ENCODE results near the gene BEX2.
"Not testable (repeated sequence)": the region's sequence is repeated elsewhere in the genome, so short reads cannot be mapped to it uniquely, and the experiment has no call there.

Gene BEX2

DNA sequence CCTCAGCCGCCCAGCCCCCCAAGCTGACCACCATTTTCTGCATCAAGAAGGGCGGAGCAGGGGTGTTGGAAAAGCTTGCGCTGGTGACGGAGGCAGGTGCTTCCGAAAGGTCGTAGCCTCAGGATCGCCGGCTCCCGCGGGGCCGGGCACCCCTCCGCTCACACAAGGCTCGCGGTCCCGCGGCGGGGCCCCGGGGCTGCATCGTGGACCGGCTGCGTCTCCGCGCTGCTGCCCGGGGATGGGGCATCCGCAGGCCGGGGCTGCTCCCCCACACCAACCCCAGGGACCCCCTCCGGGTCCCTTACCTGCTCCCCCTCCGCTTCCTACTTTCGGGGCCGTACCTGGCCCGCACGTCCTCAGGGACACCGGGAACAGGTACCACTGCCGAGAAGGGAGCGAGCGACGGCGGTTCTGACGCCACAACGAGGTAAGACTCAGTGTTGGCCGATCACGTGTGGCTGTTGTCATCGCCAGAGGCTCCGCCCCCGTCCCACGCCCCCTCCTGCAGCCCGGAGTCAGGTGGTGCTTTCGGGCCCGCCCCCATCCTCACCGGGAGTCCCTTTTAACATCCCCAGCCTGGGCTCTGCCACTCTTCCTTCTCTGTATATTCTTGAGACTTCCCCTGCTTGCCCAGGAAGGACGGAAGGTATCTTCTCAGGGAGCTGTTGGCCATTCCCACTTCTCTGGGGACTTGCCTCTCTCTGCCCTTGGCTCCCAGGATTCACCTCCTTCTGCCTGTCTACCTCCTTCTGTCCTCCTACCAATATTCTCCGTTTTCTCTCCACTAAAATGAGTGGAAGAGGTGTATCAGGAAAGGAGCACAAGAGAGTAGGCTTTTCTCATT lies at the start of gene BEX2:
Gene BEX2 (minus strand): TSS at position 436 of the 844 bp plus-strand sequence. CDS start 1,014 bp downstream, outside the sequence.
- peak; percentile 91 for DNase-seq (ENCODE audit: low spot score)

DNA sequence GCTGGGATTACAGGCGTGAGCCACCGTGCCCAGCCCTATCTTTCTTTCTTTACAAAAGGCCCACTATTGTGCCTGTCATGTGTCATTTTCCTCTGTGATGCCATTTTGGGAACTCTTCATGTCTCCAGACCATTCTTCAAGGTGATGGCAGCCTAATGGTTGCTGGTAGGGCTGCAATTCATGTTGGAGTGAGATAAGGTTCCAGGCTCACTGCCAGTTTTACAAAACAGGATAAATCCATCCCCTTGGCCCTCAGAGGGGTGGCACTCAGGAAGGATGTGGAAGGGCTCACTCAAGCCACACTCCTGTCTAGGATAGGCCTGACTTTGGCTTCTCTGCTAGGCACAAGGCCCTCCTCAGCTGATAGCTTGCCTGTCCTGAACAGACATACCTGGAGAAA lies 49.3 kb upstream of the BEX2 start:
- DNase-seq (ENCODE audit: low spot score) = no peak

DNA sequence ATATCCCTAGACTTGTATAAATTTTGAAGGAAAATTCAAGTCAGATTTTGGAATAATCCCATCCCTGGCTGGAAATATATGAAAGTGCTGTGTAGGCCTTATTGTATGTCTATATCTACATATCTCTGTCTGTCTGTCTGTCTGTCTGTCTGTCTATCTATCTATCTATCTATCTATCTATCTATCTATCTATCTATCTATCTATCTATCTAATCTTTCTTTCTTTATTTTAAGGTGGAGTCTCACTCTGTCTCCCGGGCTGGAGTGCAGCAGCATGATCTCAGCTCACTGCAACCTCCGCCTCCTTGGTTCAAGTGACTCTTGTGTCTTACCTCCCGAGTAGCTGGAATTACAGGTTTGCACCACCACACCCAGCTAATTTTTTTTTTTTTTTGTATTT lies 48.8 kb upstream of the BEX2 start:
- DNase-seq (ENCODE audit: low spot score) = not testable (repeated sequence)

DNA sequence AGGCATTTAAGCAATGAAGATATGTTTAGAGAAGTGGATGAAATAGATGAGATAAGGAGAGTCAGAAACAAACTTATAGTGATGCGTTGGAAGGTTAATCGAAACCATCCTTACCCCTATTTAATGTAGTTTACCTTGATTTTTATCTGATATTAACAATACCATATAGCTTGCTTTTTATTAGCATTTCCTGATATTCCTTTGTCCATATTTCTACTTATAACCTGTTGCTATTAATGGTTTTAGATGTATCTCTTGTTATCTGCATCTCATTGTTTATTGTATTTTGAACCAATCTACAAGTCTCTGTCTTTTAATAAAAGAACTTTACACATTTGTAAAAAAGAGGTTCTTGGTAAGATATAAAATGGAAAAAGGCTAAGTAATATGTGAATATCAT lies 47.1 kb upstream of the BEX2 start:
- DNase-seq (ENCODE audit: low spot score) = no peak

DNA sequence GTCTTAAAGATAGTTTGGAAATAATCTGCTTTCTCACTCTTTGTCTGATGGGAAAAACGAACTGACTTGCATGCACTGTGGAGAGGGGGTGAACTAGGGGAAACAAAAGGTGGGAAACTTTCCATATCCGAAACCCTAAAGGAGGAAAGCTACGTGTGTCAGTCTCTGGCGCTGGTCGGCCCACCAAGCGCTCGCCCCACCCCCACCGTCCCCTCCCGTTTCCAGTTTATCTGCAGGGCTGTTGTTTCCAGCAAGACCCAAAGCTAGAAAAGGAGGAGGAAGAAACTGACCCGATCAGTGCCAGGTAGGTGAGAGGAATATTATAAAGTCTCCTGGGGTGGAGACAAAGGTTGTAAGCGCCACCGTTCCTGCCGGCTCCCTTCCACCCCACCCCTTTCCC lies 46.1 kb upstream of the BEX2 start:
- peak; percentile 43 for DNase-seq (ENCODE audit: low spot score)

DNA sequence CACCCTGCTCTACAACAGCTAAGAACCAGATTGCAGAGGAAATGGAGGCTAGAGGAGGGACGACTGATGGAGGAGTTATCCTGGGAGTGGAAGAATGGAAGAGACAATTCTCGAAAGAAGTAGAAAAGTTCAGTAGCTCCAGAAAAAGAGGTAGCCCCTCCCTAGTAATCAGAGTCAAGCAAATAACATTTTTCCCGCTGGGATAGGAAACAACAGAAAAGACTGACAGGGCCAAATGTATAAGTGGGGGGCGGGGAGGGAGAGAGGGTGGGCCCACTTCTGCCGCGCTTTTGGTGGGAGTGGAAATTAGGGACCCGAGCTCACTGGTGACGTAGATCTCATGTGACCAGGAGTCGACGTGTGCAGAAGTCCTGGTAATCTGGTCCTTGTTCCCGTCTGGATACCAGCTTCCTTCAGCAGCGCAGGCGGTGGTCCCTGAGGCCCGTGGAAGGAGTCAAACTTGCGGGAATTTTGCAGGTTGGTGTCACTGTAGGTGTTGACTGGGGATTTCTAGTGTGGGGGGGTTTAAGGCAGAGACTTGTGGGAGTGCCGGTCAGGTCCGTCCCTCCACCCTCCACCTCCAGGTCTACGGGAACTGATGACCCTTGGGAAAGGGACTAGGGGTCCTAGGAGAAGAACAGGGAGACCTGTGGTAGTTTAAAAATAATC lies 45.5 kb upstream of the BEX2 start, which contains the start of gene TCEAL9:
Gene TCEAL9 (plus strand): TSS at position 377 of the 669 bp plus-strand sequence. CDS start 1,179 bp downstream, outside the sequence.
- DNase-seq (ENCODE audit: low spot score) = peak; percentile 83

DNA sequence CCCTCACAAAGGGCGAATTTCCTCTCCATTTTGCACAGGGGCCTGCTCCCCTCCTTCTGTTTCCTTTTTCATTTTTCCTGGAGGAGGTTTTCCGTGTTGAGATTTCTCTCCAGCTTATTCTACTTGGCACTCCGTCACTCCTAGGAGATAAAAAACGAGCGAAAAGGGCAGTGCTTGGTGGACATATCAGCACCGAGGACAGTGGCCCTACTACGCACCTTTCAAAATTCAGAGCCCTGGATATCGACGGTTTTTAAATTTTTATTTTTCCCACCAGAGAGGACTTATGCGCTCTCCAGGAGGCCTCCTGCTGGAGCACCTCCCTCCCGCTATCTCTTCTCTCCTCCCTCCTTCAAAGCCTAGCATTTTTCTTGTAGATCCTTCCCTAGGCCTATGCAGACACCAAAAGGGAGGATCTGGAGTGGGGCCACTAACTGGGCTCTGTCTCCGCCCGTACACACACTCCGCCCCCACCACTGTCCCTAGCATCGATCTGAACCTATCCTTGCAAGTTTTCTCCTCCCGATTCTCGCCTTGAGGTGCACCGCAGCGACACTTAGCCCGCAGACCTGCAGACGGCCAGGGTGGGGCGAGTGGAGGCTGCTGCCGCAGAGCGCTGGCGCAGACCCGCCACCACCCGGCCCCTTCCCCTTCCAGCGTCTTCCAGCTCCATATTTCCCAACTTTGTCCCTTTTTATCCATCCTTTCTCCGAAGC lies 37.0 kb upstream of the BEX2 start:
- no peak for DNase-seq (ENCODE audit: low spot score)

DNA sequence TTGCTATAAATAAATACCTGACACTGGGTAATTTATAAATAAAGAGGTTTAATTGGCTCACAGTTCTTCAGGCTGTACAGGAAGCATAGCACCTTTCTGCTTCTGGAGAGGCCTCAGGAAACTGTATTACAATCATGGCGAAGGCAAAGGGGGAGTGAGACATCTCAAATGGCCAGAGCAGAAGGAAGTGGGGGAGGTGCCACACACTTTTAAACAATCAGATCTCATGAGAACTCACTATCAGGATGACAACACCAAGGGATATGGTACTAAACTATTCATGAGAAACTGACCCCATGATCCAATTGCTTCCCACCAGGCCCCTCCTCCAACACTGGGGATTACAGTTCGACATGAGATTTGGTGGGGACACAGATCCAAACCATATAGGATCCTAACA lies 33.8 kb upstream of the BEX2 start:
- no peak for DNase-seq (ENCODE audit: low spot score)

DNA sequence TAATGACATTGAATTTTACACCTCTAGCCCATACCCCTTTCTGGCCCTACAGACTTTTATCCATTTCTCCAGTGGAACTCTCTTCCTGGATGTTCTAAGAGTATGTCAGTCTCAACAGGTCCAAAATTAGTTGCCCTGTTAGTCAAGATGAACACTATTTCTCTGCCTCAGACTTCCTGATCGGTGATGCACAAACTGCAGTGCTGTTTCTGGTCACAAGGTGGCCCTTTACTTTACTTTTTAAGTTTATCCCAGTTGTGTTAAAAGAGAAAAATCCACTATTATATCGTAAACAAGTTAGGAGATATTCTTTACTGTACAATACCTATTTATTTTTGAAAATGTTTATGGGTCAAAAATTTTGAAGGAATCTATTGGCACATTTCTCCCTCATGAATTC lies 32.3 kb upstream of the BEX2 start:
- peak; percentile 61 for DNase-seq (ENCODE audit: low spot score)

DNA sequence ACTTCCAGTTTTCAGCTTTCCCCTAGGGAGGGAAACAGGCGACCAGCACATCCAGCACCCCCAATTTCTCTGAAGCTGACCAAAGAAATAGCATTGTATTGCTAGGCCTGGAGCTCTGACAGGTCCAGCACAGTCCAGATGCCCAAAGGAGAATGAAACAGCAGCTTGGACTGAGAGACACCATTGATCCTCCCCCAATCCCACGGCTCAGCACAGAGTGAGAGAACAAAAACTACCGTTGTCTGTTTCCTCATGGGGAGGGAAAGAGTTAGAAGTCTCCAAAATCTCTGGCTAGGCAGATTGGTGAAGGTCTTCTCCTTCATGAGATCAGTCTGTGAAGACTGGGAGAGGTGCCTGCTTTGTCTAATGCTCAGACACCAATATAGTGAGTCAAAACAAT lies 27.9 kb upstream of the BEX2 start:
- no peak for DNase-seq (ENCODE audit: low spot score)

DNA sequence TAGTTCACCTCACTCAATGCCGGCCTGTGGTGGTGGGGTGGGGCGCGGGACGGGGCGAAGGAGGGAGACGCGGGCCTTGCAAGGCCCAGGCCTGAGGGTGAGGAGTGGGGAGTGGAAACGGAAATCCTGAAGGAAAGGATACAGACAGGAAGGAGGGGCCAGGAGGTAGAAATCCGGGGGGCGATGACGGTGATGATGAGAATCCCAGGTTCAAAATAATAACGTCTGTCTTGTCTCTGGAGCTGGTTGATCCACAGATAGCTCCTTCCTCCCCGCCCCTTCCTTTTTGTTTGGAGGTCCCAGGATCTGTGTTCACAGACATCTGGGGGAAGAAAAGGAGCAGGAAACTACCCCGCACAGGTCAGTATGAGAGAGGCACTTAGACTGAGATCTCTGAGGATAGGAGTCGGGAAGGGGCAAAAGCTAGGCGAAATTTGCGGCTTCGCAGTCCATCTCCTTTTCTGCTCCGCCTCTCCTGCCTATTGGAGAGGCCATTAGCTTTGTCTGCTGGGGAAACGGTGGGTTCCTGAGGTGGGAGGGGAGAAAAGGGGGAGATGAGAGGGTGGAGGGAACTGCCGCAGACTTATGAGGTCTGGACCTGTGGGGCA lies 20.0 kb upstream of the BEX2 start:
- DNase-seq (ENCODE audit: low spot score) = peak; percentile 48

DNA sequence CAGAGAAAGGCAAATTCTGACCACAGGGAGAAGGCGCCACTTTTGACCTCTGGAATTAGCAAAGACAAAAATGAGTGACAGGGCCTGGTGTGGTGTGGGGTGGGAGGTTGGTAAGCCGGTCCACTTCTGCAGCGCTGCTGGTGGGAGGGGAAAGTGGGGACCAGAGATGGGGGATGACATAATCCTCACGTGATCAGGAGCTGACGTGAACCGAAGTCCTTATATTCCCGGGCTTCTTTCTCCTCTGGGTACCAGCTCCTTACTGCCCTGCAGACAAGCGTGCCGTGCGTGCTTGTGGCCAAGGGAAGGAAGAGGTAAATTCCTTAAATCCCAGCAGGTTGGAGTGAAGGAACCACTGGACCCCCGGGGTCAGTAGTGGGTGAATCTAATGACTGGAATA lies 19.2 kb upstream of the BEX2 start, which contains the start of gene TCEAL7:
Gene TCEAL7 (plus strand): TSS at position 249 of the 400 bp plus-strand sequence. CDS start 1,165 bp downstream, outside the sequence.
- DNase-seq (ENCODE audit: low spot score) = peak; percentile 89

DNA sequence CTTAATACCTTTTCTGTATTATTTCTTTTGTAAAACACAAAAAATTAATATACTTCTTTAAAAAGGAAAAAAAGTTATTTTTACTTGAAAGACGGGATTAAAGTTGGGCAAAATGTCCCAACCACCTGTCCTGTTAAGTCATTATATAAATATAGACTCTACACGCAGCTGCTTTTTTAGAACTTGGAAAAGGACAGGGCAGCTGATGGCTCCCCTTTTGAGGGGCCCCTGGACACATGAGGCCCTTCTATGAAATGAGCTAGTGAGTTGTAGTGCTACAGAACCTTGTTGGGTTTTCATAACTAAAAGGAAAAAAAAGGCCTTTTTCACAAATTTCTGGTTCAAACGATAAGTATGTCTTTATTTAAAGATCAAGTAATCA lies 600 bp upstream of the BEX2 start:
- no peak for DNase-seq (ENCODE audit: low spot score)

DNA sequence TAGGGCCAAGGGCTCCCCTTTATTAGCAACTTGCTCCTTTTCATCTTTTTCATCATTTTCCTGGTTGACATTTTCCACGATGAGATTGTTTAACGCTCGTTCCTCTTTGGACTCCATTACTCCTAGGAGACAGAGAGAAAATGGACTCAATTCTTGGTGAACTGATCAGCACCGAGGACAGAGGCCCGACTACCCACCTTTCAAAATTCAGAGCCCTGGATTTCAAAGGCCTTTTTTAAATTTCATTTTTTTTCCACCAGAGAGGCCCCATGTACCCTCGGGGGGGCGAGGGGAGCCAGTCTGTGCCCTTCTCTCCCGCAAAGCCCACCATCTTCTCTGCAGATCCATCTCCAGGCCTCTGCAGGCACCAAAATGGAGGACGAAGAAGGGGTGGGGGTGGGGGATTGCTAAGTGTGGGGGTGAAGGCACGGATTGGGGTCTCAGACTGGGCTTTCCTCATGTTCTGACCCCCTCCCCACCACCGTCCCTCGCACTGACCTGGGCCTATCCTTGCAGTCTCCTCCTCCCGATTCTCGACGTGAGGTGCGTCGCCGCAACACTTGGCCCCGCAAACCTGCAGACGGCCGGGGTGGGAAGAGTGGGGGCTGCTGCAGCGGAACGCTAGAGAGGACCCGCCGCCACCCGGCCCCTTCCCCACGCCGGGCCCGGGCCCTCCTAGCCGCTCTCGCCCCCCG lies 783 bp downstream of the BEX2 start:
- DNase-seq (ENCODE audit: low spot score) = peak; percentile 1

DNA sequence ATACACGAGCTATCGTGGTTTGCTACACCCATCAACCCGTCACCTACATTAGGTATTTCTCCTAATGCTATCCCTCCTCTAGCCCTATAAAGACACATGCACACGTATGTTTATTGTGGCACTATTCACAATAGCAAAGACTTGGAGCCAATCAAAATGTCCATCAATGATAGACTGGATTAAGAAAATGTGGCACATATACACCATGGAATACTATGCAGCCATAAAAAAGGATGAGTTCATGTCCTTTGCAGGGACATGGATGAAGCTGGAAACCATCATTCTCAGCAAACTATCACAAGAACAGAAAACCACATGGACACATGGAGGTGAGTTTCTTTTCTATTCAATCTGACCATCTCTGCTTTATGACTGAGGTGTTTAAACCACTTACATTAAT lies 5.1 kb downstream of the BEX2 start:
- not testable (repeated sequence) for DNase-seq (ENCODE audit: low spot score)

DNA sequence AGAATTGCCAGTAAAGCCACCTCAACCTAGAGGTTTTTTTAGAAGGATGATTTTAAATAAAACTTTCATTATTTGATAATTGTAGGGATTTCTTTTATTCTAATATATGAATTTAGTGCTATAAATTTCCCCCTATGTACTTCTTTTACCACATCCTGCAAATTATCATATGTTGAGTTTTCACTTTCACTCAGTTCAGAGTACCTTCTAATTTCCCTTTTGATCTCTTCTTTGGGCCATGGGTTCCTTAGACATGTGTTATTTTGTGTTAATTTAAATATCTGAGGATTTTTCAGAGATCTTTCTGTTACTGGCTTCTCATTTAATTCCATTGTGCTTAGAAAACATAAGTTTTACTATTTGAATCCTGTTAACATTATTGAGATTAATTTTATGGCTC lies 6.1 kb downstream of the BEX2 start:
- no peak for DNase-seq (ENCODE audit: low spot score)

DNA sequence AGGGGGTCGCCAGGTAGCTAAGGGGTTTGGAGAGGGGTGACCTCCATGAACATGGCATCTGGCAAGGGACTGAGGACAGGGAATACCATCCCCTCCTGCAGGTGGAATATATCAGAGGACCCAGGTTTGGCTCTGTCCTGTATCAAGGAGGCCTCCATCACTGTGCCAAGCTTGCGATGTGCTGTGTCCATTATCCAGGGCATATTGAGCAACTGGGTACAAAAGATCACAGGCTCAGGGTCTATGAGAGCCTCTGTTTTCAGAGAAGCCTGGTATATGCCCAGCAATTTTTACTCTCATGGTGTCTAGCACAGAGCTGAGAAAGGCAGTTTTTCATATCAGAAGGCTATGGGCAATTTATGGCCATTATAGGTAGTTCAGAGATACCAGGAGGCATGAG lies 17.7 kb downstream of the BEX2 start:
- no peak for DNase-seq (ENCODE audit: low spot score)

DNA sequence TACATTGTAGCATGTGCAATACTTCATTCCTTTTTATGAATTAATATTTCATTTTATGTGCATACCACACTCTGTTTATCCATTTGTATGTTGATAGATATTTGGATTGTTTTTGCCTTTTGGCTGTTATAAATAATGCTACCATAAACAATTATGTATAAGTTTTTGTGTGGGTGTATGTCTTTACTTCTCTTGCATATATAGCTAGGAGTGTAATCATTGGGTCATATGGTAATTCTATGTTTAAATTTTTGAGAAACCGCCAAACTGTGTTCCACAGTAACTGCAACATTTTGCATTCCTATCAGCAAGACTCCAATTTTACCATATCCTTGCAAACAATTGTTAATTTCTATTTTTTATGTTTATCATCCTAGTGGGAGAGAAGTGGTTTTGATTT lies 31.2 kb downstream of the BEX2 start:
- no peak for DNase-seq (ENCODE audit: low spot score)

DNA sequence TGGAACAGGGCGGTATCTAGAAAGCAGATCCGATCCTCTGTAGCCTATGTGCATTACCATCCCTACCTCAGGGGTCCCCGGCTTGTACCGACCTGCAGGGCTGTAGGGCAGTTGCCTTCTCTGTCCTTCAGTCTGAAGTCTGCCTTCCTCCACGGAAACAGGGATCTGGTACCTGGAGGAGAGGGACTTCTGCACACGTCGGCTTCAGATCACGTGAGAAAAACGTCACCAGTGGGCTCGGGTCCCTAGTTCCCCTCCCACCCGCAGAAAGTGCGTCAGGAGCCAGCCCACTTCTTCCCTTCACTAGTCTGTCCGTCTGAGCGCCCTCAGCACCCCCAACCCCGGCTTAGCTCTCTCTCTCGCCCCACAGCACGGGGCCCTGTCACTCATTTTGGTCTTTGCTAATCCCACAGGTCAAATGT lies 34.2 kb downstream of the BEX2 start, which contains the start of gene TCEAL5:
Gene TCEAL5 (minus strand): TSS at position 170 of the 422 bp plus-strand sequence. CDS start 2,187 bp downstream, outside the sequence.
- peak; percentile 91 for DNase-seq (ENCODE audit: low spot score)

DNA sequence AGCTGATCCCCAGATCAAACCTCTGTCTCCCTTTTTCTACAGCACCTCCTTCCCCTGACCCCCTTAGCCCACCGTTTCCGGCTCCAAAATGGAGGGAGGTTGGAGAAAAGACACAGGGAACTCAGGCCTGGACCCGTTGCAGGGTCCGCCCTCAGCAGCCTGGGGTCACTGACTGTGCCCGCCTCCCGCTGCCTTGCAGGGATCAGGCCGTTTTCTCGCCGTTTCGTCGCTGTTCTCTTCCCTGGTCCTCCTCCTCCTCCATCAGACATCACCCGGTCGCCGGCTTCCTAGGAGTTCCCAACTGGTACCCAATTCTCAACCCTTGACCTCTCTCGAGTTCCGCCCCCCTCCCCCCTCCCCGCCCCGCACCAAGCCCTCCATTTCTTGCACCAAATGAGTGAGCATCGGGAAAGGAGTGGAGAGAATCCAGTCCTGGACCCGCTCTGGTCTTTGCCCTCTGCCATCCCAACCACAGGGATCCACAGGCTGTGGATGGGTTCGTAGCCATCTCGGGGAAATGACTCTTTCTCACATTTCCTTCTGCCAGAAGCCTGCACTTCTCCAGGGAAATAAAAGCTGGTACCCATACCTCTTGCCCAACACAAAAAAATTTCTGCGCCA lies 34.7 kb downstream of the BEX2 start:
- peak; percentile 14 for DNase-seq (ENCODE audit: low spot score)

DNA sequence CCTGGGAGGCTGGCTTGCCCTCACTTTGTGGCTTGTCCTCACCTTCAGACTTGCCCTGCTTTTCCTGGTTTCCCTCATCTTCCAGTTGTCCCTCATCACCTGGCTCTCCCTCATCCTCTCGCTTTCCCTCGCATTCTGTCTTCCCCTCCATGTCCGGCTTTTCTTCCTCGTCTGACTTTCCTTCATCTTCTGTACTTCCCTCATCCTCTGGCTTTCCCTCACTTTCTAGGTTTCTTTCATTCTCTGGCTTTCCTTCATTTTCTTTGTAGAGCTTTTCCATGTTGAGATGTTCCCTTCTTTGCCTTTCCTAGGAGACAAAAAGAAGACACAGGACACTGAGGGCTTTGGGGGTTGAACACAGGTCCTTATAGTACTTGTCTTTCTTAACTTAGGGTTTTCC lies 36.5 kb downstream of the BEX2 start:
- DNase-seq (ENCODE audit: low spot score) = no peak

Data from cerebellar cortex (tissue), 1 donor.